PC-3 (cell line): ENCODE data around the gene ACBD3. TPM values are rescaled to one million over a fixed set of nuclear protein-coding genes. Genes with fewer than 3 reads are reported as not detected.

ENCODE experiments used
- ATAC-seq: fragments of 200-7000 bp; cut with Tn5 transposase; 2 replicates; pipeline ENCODE4 v1.9.1; 2020; ENCODE audit warnings: mild to moderate bottlenecking, moderate library complexity
- BruUV-seq: library from RNA; stranded (reverse); fragments of 400-500 nt; replicated peaks from 2 replicates; lab custom pipeline; 2021; lab: Mats Ljungman, UMichigan
- CTCF ChIA-PET: fragments of 300-600 bp; sonication (Branson Sonifier 250); formaldehyde crosslinking; loops from one replicate; lab custom pipeline; 2022; ENCODE audit warnings: antibody characterized with exemption; lab: Charles Lee
- POLR2A ChIA-PET: fragments of 300-600 bp; sonication (Branson Sonifier 250); formaldehyde crosslinking; loops from one replicate; lab custom pipeline; 2022; ENCODE audit warnings: antibody characterized with exemption; ENCODE audit not compliant: unreplicated experiment; lab: Charles Lee
- DNase-seq: peaks from one replicate; pipeline ENCODE4 v3.0.0-alpha.2; 2015
- H2AFZ ChIP-seq: fragments of 300-600 bp; sonication (generic); 2 replicates; pipeline ENCODE4 v1.6.0; 2016; ENCODE audit warnings: antibody characterized with exemption, low read length
- H3F3A ChIP-seq: fragments of 300-600 bp; sonication (generic); one replicate; pipeline ENCODE4 v1.6.0; 2017; ENCODE audit warnings: antibody characterized with exemption, low read length, control low read depth, mild to moderate bottlenecking; ENCODE audit not compliant: unreplicated experiment
- H3K27ac ChIP-seq: fragments of 300-600 bp; sonication (generic); 2 replicates; pipeline ENCODE4 v1.5.1; 2016; ENCODE audit warnings: mild to moderate bottlenecking, low read length
- H3K27me3 ChIP-seq: fragments of 300-600 bp; sonication (generic); 2 replicates; pipeline ENCODE4 v1.6.1; 2016; ENCODE audit warnings: low read length, mixed read lengths
- H3K36me3 ChIP-seq: fragments of 300-600 bp; sonication (generic); 2 replicates; pipeline ENCODE4 v1.6.1; 2016; ENCODE audit warnings: low read depth, mixed run types, low read length, mixed read lengths
- H3K4me1 ChIP-seq: fragments of 300-600 bp; sonication (generic); 2 replicates; pipeline ENCODE4 v1.5.1; 2016; ENCODE audit warnings: low read length; ENCODE audit not compliant: insufficient read depth
- H3K4me2 ChIP-seq: fragments of 300-600 bp; sonication (generic); 2 replicates; pipeline ENCODE4 v1.6.0; 2016; ENCODE audit warnings: low read length
- H3K4me3 ChIP-seq: fragments of 300-600 bp; sonication (generic); 2 replicates; pipeline ENCODE4 v1.5.1; 2016; ENCODE audit warnings: mild to moderate bottlenecking, low read length, mixed read lengths
- H3K79me2 ChIP-seq: fragments of 300-600 bp; sonication (generic); 2 replicates; pipeline ENCODE4 v1.6.1; 2017; ENCODE audit warnings: low read length, mixed read lengths
- H3K9ac ChIP-seq: fragments of 300-600 bp; sonication (generic); 2 replicates; pipeline ENCODE4 v1.6.0; 2016; ENCODE audit warnings: mild to moderate bottlenecking, low read length
- H3K9me2 ChIP-seq: fragments of 300-600 bp; sonication (generic); replicated peaks from 2 replicates; pipeline ENCODE4 v1.6.1; 2016; ENCODE audit warnings: mixed run types, low read length, mixed read lengths
- H3K9me3 ChIP-seq: fragments of 300-600 bp; sonication (generic); 2 replicates; pipeline ENCODE4 v1.6.1; 2016; ENCODE audit warnings: low read length, mixed read lengths
- H4K20me1 ChIP-seq: fragments of 300-600 bp; sonication (generic); 2 replicates; pipeline ENCODE4 v1.6.1; 2016; ENCODE audit warnings: low read length, mixed read lengths
- CTCF ChIP-seq: fragments of 300-600 bp; sonication (generic); conservative IDR thresholded peaks from 2 replicates; pipeline ENCODE4 v1.5.1; 2017; ENCODE audit warnings: antibody characterized with exemption, low read depth, mild to moderate bottlenecking, low read length
- EZH2 ChIP-seq: fragments of 300-600 bp; sonication (generic); IDR thresholded peaks from one replicate; pipeline ENCODE4 v1.6.1; 2017; ENCODE audit warnings: antibody characterized with exemption, mild to moderate bottlenecking, low read length; ENCODE audit not compliant: unreplicated experiment
- EZH2phosphoT487 ChIP-seq: fragments of 300-600 bp; sonication (generic); IDR thresholded peaks from 2 replicates; pipeline ENCODE4 v1.6.1; 2018; ENCODE audit warnings: mild to moderate bottlenecking, antibody characterized with exemption, low read length, borderline replicate concordance
- intact Hi-C: fragments of 100-400 bp; cut with micrococcal nuclease; formaldehyde crosslinking; loops from 2 replicates; pipeline ENCODE4 v1.9.0; 2023
- total RNA-seq: library from RNA; depleted of rRNA; stranded (reverse); fragments of >200 nt; gene quantifications from 2 replicates; pipeline ENCODE4 v1.2.3, GENCODE V29; 2014

Gene ACBD3
- total RNA-seq, 1 experiment from 2014 or later: 62.2 TPM

- peak overlapping the region; percentile 88; the same call in 1 of the 2 replicates for H2AFZ ChIP-seq
Measured at GRCh38 chr1:226123212-226123560, 63.4 kb downstream of the ACBD3 start.

DNA sequence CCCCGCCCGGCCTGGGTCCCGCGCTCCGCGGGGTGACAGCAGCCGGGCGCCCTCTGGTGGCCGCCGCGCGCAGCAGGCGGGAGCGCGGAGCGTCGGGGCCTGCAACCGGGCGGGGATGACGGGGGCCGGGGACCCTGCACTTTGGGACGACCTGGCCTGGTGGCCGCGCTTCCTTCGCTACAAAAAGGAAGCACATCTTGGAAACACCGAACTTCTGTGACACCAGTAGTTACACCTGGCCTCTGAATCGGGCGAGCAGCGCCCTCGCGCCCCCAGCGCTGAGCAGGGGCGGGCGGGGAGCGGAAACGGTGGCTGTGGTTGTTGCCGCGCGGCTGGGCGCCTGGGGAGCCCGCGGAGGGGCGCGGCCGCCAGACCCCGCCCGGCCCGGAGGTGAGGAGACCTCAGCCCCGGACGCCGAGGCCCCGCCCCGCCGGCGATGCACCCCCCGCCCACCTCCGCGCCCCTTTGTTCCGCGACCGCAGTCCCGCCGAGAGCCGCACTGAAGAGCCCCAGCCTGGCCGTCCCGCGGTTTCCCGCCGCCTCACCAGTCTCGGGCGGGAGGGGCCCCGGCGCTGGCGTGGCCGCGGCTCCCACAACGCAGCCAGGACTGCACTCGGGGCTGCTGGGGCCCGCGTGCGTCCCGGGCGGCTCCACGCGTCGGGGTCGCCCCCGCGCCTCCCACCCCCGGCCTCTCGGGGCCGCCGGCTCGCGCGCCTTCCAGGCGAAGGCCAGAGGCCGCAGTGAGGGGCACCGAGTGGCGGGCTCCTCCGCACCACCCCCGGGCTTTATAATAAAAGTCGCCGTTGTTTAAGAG, 64.7 kb downstream of the ACBD3 start:
- Histone ChIP-seq H3K4me2 (peak overlapping the region; percentile 86), H3K9ac (peak overlapping the region; percentile 86), H4K20me1 (no peaks in the 10 kb centered on the region), H3K4me1 (peaks cover 35% of the 10 kb centered on the region), H2AFZ (peak overlapping the region; percentile 88), H3K79me2 (no peaks in the 10 kb centered on the region), H3K9me2 (no peaks in the 10 kb centered on the region), H3F3A (peaks cover 5% of the 10 kb centered on the region), H3K27ac (peak overlapping the region; percentile 86), H3K4me3 (peak overlapping the region; percentile 73), H3K27me3 (no peaks in the 10 kb centered on the region), H3K36me3 (no peaks in the 10 kb centered on the region), H3K9me3 (no peaks in the 10 kb centered on the region)
- ChIA-PET POLR2A (interaction anchor here (0.7 kb wide), 1 partner anchor 57 kb away, joined by 3 read pairs; no protein-coding TSS in a partner anchor), CTCF (interaction anchor here (1.7 kb wide), 1 partner anchor 57 kb away, joined by 16 read pairs; no protein-coding TSS in a partner anchor)
- DNase-seq (peak; percentile 86), ATAC-seq (peak; percentile 57)
- TF ChIP-seq EZH2 (no peak), EZH2phosphoT487 (peak; percentile 51; the same call in 1 of the 2 replicates), CTCF (peak; percentile 77)
- intact Hi-C loops: loop anchor here (1.0 to 5.0 kb wide), 4 partner anchors 12 to 124 kb away; partner anchors contain the start of gene SDE2
- BruUV-seq: no TSS peak

More at GRCh38 chr1:226123212-226123560, 63.4 kb downstream of the ACBD3 start:
- DNase-seq (no peak), ATAC-seq (no peak)
- ChIA-PET POLR2A (interaction anchor here (0.5 to 1.1 kb wide), 2 partner anchors 40 to 276 kb away, joined by 3 to 5 read pairs; no protein-coding TSS in a partner anchor), CTCF (interaction anchor here (1.2 to 3.4 kb wide), 3 partner anchors 58 to 210 kb away, joined by 6 to 44 read pairs (median 20); no protein-coding TSS in a partner anchor)
- H3K27ac ChIP-seq: peak overlapping the region; percentile 86
- H3K36me3 ChIP-seq: no peaks in the 10 kb centered on the region
- intact Hi-C loops: loop anchor here (5.0 kb wide), 2 partner anchors 41 to 126 kb away; partner anchors contain the start of gene SDE2
- H3K27me3 ChIP-seq: no peaks in the 10 kb centered on the region
- H3K4me1 ChIP-seq: peaks cover 48% of the 10 kb centered on the region
- H3K4me2 ChIP-seq: peak overlapping the region; percentile 86
- peak overlapping the region; percentile 86 for H3K9ac ChIP-seq
- H3K9me2 ChIP-seq: no peaks in the 10 kb centered on the region
- BruUV-seq: TSS peak; percentile 35
- H3K4me3 ChIP-seq: no peak overlapping the region; the same call in 1 of the 2 replicates
- peaks cover 5% of the 10 kb centered on the region for H3F3A ChIP-seq
- TF ChIP-seq EZH2 (no peak), EZH2phosphoT487 (no peak), CTCF (no peak)
- H3K79me2 ChIP-seq: no peaks in the 10 kb centered on the region
- H4K20me1 ChIP-seq: no peaks in the 10 kb centered on the region
- H3K9me3 ChIP-seq: no peaks in the 10 kb centered on the region
